Lower leg skin (tissue), 4 donors: ENCODE results near the gene NR2F1-AS1. TPM values are rescaled to one million over a fixed set of nuclear protein-coding genes. Genes with fewer than 3 reads are reported as not detected.
"Not testable (repeated sequence)": the region's sequence is repeated elsewhere in the genome, so short reads cannot be mapped to it uniquely, and the experiment has no call there.

Experiments
- DNase-seq, 2 donors: peaks; one replicate each; pipeline ENCODE4 v3.0.0-alpha.2; 2019; ENCODE audit warnings: low spot score in 2 of 2
- H3K4me3 ChIP-seq: fragments of 200-600 bp; sonication (generic); 2 replicates; pipeline ENCODE4 v1.5.1; 2017; ENCODE audit warnings: mild to moderate bottlenecking, low read depth; ENCODE audit not compliant: poor library complexity, severe bottlenecking
- POLR2A ChIP-seq, 2 donors: fragments of 450-650 bp; IDR thresholded peaks; one replicate each; pipeline ENCODE4 v1.6.1; 2016 to 2017; ENCODE audit warnings: antibody characterized with exemption in 2 of 2, mild to moderate bottlenecking in 1 of 2, moderate library complexity in 1 of 2
- WGBS, 2 donors: methylation state at CpG; one replicate each; pipeline ENCODE4 v1.1.5; 2018; 5-methylcytosine and 5-hydroxymethylcytosine counted together
- intact Hi-C: fragments of 100-400 bp; cut with DNase I; formaldehyde crosslinking; loops from one replicate; pipeline ENCODE4 v1.15.0; 2023; ENCODE audit warnings: low total_unique reads
- total RNA-seq, 4 donors: library from RNA; depleted of rRNA; stranded (reverse); fragments of >200 nt; gene quantifications; one replicate each; pipeline ENCODE4 v1.1.0, GENCODE V29; 2016
- TF ChIP-seq, protein P1 (sequence below), 3 donors: fragments of 450-650 bp; IDR thresholded peaks; one replicate each; pipeline ENCODE4 v1.5.1; 2016; ENCODE audit warnings: antibody characterized with exemption in 3 of 3, mild to moderate bottlenecking in 3 of 3, moderate library complexity in 2 of 3

The NR2F1-AS1 gene
- total RNA-seq, 4 donors from 2014 or later = 0.30 to 1.7 (median 1.0) TPM; not detected in 1

DNA sequence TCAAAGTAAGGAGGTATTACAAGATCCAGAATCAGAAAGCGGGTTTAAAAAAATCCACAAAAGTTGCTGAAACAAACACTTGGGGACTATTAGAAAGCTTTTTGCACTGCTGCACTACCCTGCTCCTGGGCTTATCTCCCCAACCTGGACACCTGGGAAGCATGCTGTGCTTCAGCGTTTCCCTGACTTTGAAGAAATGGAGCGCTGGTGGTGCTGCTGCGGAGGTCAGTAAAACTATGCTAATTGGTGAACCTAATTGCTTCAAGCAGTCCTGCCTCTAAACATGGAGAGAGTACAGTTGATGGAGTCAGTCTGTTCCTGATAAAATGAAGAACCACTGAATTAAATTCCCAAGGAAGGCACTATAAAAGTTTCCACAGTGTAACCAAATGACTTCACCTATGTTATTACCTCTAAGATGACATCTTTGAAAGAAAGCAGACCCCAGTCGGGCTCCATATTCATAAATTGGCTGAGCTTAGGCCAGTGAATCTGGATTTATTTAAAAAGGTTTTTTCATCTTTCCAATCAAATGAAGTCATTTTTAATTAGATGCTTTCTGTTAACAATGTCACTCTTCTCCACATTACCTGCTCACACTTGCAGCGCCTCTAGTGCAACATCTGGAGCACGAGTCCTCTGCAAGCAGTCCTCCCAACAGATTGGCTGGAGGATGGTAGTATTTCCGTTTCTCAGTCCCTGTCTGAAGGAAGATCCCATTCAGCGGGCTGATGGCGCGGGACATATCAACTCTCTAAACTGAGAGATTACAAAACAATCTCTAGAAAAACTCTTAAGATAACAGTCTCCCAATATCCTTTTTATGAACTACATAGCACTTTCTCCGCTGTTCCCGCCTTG is 11.5 kb downstream of the NR2F1-AS1 start:
- no peak overlapping the region for H3K4me3 ChIP-seq
- no peak for DNase-seq
- WGBS, 2 donors = 59 to 68% methylated on average over 13 of the region's 13 CpGs
- intact Hi-C loops = no loop called here
- no peak for TF ChIP-seq POLR2A (IDR thresholded peaks at IDR 0.05)
- TF ChIP-seq, protein P1, sequence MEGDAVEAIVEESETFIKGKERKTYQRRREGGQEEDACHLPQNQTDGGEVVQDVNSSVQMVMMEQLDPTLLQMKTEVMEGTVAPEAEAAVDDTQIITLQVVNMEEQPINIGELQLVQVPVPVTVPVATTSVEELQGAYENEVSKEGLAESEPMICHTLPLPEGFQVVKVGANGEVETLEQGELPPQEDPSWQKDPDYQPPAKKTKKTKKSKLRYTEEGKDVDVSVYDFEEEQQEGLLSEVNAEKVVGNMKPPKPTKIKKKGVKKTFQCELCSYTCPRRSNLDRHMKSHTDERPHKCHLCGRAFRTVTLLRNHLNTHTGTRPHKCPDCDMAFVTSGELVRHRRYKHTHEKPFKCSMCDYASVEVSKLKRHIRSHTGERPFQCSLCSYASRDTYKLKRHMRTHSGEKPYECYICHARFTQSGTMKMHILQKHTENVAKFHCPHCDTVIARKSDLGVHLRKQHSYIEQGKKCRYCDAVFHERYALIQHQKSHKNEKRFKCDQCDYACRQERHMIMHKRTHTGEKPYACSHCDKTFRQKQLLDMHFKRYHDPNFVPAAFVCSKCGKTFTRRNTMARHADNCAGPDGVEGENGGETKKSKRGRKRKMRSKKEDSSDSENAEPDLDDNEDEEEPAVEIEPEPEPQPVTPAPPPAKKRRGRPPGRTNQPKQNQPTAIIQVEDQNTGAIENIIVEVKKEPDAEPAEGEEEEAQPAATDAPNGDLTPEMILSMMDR (IDR thresholded peaks at IDR 0.05) = no peak

DNA sequence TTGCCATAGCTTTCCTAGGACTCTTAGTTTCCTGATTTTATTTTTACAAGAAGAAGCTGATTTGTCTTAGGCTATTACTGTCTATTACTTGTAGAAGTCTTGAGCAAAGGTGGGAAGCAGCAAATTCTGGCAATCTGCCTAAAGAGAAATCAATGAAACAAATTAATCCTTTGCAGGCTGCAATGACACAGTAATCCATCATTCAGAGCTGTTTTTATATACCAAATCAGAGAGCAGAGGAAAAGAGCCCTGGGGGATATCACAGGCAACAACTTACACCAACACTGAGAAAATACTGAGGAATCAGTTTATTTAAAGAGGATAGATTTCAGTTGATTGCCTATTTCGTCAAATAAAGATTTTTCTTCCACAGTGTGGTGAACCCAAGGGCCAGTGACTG is 13.6 kb downstream of the NR2F1-AS1 start:
- no peak overlapping the region for H3K4me3 ChIP-seq
- TF ChIP-seq POLR2A (IDR thresholded peaks at IDR 0.05) = no peak
- TF ChIP-seq, protein P1 (IDR thresholded peaks at IDR 0.05) = no peak
- intact Hi-C loops = no loop called here
- 70 to 81% methylated on average over 1 of the region's 1 CpG for WGBS, 2 donors
- DNase-seq = no peak

DNA sequence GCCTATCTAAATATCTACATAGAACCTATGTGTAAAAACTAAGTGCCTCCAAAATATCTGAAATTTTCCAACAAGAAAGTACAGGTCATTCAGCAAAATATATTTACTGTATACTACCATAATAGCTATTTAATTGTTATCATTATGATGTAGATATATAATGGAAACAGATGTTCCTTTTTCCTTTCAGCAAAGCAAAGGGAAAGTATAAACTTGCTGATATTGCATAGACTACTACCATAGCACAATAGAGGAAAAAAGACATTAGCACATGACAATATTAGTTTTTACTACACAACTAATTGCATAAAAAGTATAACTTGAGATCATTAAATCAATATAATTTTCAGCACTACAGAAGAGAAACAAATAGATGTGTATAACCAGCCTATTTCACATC is 14.9 kb downstream of the NR2F1-AS1 start:
- no peak overlapping the region for H3K4me3 ChIP-seq
- TF ChIP-seq, protein P1 (IDR thresholded peaks at IDR 0.05) = no peak
- DNase-seq = no peak
- intact Hi-C loops = no loop called here

DNA sequence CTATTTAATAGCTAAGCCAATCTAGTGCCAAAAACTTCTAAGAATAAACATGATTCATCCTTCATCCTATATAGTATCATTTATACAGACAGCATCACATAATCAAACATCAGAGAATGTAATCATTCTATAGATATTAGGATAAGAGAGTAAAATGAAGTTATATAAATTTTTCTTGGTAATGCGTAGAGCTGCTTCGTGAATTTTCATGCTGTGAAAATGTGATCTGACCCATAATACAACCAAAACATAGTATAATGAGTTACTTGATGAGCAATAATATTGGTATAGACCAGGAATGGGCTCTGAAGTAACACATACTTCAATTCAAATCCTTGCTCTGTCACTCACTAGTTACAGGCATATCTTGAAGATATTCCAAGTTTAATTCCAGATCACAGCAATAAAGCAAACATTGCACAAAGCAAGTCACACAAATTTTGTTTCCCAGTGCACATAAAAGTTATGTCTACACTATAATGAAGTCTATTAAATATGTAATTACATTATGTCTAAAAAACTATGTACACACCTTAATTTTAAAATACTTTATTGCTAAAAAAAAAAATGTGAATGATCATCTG is 23.9 kb downstream of the NR2F1-AS1 start:
- H3K4me3 ChIP-seq = no peak overlapping the region
- intact Hi-C loops = no loop called here
- TF ChIP-seq, protein P1 (IDR thresholded peaks at IDR 0.05) = no peak
- TF ChIP-seq POLR2A (IDR thresholded peaks at IDR 0.05) = no peak
- DNase-seq = no peak
- WGBS, 2 donors = 90 to 92% methylated on average over 2 of the region's 2 CpGs

DNA sequence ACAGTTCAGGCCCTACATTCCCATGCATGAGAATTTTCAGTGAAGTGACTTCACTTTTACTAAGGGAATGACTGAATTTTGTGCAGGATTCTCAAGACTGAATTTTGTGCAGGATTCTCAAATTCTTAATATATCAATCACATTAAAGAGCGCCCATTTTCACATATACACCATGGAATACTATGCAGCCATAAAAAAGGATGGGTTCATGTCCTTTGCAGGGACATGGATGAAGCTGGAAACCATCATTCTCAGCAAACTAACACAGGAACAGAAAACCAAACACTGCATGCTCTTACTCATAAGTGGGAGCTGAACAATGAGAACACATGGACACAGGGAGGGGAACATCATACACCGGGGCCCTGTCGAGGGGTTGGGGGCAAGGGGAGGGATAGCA is 31.4 kb downstream of the NR2F1-AS1 start:
- H3K4me3 ChIP-seq, intact Hi-C loops, DNase-seq: not testable (repeated sequence)
- 96% methylated on average over 3 of the region's 3 CpGs for WGBS, 2 donors

DNA sequence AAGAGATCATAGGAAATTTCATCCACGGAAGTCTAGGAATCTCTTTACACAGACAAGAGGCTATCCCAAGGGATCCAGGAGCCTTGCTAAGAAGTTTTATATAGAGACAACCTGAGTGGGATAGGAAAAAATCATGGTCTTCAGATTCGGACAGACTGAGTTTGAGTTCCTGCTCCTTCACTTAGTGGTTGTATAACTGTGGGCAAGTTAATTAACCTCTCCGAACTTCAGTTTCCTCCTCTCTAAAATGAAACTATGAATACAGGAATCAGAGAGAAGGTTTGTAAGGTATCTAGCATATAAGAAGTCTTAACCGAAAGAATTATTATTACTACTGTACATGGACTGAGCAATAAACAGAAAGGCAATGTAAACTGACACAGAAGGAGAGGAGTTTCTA is 35.1 kb downstream of the NR2F1-AS1 start:
- no peak for TF ChIP-seq POLR2A (IDR thresholded peaks at IDR 0.05)
- TF ChIP-seq, protein P1 (IDR thresholded peaks at IDR 0.05) = no peak
- DNase-seq = no peak
- H3K4me3 ChIP-seq = no peak overlapping the region
- WGBS, 2 donors = 79 to 85% methylated on average over 4 of the region's 4 CpGs
- intact Hi-C loops = no loop called here
